AG04449 (cell line): ENCODE measurements around the gene MCM7.
"Not testable (repeated sequence)": the region's sequence is repeated elsewhere in the genome, so short reads cannot be mapped to it uniquely, and the experiment has no call there.

Source experiments
- CTCF ChIA-PET: fragments of 350-600 bp; formaldehyde crosslinking; extraction: SDS; loops from one replicate; lab custom pipeline; 2021; ENCODE audit warnings: antibody characterized with exemption; lab: Yijun Ruan, JAX
- POLR2A ChIA-PET: fragments of 400-600, 350-600 bp; formaldehyde crosslinking; extraction: SDS; loops from one replicate; lab custom pipeline; 2020; ENCODE audit warnings: antibody characterized with exemption, inconsistent platforms; lab: Yijun Ruan, JAX
- DNase-seq: peaks from one replicate; pipeline ENCODE4 v3.0.0-alpha.2; 2010; ENCODE audit warnings: low read depth, low spot score
- H3K4me3 ChIP-seq: 2 replicates; pipeline ENCODE4 v1.5.1; 2011; ENCODE audit warnings: low read depth, mild to moderate bottlenecking, control low read depth, low read length
- TF ChIP-seq, protein P1 (sequence below): IDR thresholded peaks from one replicate; pipeline ENCODE4 v1.5.1; 2011; ENCODE audit warnings: mild to moderate bottlenecking, moderate library complexity, low read length, control low read depth, inconsistent platforms; ENCODE audit not compliant: insufficient read depth; ENCODE audit errors: missing control alignments

MCM7 gene

DNA sequence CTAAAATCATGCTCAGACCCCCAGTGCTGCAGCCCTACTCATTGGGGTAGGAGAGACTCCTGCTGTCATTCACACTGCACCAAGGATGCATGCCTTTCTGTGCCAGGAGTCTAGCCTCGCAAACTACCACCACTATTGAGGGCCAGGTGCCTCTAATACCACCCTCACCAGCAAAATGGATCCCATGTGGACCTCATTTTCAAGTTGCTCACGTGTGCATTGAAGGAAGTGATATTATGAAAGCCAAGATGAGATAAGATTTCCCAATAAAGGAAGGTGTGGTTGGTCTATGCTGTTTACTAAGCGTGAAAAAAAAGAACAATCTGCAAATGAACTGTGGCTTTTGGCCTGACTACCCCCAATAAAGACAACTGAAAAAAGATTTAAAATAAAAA is 40.4 kb upstream of the MCM7 start:
- no peak overlapping the region for H3K4me3 ChIP-seq
- DNase-seq, result no peak
- ChIA-PET POLR2A (interaction anchor here (0.6 kb wide), 1 partner anchor 40 kb away, joined by 3 read pairs; the partner anchor contains the start of genes AP4M1 and MCM7), CTCF (interaction anchor here (0.7 to 13.2 kb wide), 3 partner anchors 10 to 77 kb away, joined by 3 to 167 read pairs (median 7); no protein-coding TSS in a partner anchor)
- TF ChIP-seq, protein P1, sequence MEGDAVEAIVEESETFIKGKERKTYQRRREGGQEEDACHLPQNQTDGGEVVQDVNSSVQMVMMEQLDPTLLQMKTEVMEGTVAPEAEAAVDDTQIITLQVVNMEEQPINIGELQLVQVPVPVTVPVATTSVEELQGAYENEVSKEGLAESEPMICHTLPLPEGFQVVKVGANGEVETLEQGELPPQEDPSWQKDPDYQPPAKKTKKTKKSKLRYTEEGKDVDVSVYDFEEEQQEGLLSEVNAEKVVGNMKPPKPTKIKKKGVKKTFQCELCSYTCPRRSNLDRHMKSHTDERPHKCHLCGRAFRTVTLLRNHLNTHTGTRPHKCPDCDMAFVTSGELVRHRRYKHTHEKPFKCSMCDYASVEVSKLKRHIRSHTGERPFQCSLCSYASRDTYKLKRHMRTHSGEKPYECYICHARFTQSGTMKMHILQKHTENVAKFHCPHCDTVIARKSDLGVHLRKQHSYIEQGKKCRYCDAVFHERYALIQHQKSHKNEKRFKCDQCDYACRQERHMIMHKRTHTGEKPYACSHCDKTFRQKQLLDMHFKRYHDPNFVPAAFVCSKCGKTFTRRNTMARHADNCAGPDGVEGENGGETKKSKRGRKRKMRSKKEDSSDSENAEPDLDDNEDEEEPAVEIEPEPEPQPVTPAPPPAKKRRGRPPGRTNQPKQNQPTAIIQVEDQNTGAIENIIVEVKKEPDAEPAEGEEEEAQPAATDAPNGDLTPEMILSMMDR, result no peak

DNA sequence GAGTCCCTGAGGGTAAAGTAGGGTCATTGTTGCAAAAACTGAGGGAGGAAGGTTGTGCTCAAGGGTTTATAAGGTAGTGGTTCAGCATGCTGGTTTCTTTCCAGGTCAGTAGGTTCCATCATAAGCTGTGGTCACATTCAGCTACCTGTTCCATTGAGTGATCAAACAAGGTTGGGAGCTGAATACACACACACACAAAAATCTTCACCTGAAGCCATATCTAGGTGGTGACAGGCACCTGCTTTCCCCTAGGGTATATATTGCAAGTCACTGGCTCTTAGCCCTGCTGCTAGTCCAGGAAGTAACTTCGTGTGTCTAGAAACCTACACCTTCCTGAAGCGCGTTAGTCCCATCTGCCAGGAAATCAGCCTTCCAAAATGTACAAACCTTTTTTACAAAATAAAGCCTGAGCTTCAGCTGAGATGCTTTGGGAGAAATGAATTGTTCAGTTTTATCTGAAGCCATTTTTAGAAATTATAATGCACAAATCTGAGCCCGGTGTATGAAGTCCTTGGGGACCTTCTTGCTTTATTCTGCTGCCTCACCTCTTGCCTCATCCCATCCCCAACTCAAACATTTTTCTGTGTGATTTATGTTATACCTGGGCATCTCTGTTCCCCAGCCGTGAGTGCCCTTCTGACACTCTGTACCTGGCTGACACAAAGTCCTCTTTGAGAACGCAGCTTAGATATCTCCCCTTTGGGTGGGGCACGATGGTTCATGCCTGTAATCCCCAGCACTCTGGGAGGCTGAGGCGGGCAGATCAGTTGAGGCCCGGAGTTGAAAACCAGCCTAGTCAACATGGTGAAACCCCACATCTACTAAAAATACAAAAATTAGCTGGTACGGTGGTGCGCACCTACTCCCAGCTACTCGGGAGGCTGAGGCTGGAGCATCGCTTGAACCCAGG is 36.9 kb upstream of the MCM7 start:
- TF ChIP-seq, protein P1, result no peak
- CTCF ChIA-PET, result interaction anchor here (1.0 to 13.2 kb wide), 3 partner anchors 7 to 76 kb away, joined by 4 to 298 read pairs (median 167); partner anchors contain the start of gene PVRIG
- POLR2A ChIA-PET, result no interaction called here
- DNase-seq, result no peak
- no peak overlapping the region for H3K4me3 ChIP-seq

DNA sequence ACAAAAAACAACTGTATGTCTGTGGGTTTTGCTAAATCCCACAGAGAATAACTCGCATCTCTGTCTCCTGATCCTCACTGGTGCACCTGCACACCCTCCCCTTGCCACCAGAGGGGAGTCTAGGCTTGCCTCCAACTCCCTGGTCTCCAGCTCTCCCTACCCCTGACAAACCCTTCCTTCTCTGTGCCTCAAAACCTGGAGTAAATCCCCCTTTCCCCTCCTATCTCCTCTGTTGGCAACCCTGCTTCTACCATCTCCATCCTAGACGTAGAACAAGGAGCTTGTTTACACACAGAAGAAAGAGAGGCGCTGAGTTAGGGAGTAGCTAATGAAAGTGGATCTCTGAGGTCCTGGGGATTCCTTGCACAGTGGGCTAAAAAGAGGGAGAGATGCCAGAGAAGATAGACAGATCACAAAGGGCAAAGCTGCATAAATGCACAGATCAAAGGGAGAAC is 31.5 kb upstream of the MCM7 start:
- no peak overlapping the region for H3K4me3 ChIP-seq
- no peak for DNase-seq
- POLR2A ChIA-PET, result no interaction called here
- TF ChIP-seq, protein P1, result peak; percentile 93
- CTCF ChIA-PET, result interaction anchor here (0.6 to 11.8 kb wide), 34 partner anchors 8 to 719 kb away, joined by 3 to 298 read pairs (median 8); partner anchors contain the start of genes AP4M1, GPC2, LAMTOR4 and MCM7

DNA sequence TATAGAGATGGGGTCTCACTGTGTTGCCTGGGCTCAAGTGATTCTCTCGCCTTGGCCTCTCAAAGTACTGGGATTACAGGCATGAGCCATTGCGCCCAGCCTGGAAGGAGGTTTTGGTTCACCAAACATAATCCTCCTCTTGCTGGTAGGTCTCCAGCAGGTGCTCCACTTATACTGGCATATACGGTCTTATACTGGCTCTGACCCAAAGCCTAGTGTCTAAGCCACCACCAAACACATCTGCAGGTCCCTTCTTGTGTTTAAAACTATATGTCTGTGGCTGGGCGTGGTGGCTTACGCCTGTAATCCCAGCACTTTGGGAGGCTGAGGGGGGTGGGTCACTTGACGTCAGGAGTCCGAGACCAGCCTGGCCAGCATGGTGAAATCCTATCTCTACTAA is 30.9 kb upstream of the MCM7 start:
- no peak overlapping the region for H3K4me3 ChIP-seq
- ChIA-PET POLR2A (no interaction called here), CTCF (interaction anchor here (0.6 to 11.8 kb wide), 32 partner anchors 7 to 275 kb away, joined by 3 to 298 read pairs (median 8); partner anchors contain the start of genes GPC2, LAMTOR4, PVRIG and STAG3)
- no peak for DNase-seq
- TF ChIP-seq, protein P1, result no peak

DNA sequence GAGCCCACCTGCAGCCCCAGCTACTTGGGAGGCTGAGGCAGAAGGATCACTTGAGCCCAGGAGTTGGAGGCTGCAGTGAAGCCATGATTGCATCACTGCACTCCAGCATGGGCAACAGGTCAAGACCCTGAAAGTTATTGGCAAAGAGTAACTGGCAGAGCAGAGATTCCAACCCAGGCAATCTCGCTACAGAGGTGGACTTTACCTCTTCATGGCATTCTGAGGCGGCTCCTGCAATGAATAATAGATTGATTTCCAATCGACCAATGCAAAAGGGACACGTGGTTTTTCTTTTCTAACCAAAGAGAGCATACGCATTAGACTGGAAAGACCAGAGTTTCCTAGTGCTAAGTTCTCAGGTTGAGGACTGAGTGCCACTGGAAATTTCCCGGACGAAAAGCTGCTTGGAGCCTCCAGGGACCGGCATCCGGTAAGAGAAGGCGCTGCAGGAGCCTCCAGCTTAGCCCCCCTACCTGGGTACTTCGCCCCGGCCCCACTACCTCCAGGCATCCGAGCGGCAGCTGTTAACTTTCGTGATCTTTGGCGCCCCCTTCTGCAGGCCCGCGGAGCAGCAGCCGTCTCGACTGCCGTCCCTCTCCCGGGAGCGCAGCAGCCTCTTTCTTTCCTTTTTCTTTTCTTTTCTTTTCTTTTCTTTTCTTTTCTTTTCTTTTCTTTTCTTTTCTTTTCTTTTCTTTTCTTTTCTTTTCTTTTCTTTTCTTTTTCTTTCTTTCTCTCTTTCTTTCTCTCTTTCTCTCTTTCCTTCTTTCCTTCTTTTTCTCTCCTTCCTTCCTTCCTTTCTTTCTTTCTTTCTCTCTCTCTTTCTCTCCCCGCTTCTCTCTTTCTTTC is 29.6 kb upstream of the MCM7 start:
- DNase-seq, result no peak
- TF ChIP-seq, protein P1, result peak; percentile 91
- POLR2A ChIA-PET, result no interaction called here
- CTCF ChIA-PET, result interaction anchor here (0.5 to 11.8 kb wide), 39 partner anchors 8 to 1125 kb away, joined by 3 to 298 read pairs (median 4); partner anchors contain the start of genes CNPY4, GPC2, LAMTOR4 and PVRIG
- H3K4me3 ChIP-seq, result no peak overlapping the region

DNA sequence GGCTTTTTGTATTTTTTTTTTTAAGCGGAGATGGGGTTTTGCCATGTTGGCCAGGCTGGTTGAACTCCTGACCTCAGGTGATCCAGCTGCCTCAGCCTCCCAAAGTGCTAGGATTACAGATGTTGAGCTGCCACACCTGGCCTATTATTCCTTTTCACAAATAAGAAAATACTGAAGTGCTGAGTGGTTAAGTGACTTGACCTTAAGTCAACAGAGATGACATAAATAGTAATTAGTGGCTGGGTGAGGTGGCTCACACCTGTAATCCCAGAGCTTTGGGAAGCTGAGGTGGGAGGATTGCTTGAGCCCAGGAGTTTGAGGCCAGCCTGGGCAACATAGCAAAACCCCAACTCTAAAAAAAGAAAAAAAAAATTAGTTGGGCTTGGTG is 29.0 kb upstream of the MCM7 start:
- H3K4me3 ChIP-seq, DNase-seq, POLR2A ChIA-PET: not testable (repeated sequence)
- CTCF ChIA-PET, result interaction anchor here (0.6 to 11.8 kb wide), 29 partner anchors 8 to 275 kb away, joined by 3 to 298 read pairs (median 5); partner anchors contain the start of genes CNPY4, LAMTOR4, PVRIG and TRAPPC14
